ENCODE results near the gene SLC44A3.

The SLC44A3 gene

DNA sequence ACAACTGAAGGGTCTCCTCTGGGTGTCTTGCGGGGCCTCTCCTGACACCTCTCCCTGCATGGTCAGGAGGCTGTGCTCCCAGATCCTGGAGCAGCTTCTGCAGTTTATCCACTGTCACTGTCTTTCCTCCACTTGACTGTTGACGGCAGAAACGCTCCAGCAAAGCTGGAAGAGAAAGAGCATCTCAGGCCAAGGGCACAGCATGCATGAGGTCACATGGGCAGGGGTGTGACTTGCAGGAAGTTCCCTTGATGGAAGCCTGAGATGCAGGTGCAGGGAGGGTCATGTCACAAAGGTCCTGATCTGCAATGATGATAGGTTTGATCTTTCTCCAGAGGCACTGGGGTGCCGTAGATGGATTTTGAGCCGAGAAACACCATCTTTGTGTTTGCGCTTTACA lies 23.3 kb downstream of the SLC44A3 start:
- no peak for DNase-seq

DNA sequence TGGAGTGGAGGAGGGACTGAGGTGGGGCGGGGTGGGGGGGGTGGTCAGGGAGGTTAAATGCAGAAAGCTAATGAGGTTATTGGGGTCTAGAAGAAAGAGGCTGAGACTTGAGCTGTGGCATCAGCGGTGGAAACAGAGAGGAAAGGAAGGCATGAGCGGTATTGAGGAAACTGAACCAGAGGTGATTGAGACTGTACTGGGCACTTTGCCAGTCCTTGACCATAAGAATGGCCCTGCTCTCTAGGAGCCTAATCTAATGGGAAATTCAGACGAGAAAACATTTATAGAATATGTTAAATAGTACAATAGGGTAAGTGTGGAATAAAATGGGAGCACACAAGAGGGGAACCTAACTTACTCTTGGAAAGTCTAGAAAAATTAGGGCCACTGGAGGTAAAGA lies 23.7 kb downstream of the SLC44A3 start:
- DNase-seq, result no peak

GRCh38 chr1:94846308-94846707 lies 26.2 kb downstream of the SLC44A3 start:
- no peak for DNase-seq

DNA sequence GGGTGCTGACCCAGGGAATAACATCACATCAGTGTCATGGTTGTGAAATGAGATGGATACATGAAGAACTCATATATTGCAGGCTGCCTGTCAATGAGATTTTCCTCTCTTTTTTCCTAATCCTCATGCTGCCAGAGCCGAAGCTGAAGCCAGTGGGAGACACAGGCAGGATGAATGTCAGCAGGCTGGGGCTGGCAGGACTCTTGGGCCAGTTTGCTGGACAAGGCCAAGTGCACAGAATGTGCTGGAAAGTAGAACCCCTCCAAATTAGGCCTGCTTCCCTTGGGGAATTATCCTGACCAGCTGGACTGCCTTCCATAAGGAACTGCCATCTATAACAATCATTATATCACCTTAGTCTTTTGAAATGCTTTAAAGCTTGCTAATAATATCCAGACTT lies 31.4 kb downstream of the SLC44A3 start:
- no peak for DNase-seq

DNA sequence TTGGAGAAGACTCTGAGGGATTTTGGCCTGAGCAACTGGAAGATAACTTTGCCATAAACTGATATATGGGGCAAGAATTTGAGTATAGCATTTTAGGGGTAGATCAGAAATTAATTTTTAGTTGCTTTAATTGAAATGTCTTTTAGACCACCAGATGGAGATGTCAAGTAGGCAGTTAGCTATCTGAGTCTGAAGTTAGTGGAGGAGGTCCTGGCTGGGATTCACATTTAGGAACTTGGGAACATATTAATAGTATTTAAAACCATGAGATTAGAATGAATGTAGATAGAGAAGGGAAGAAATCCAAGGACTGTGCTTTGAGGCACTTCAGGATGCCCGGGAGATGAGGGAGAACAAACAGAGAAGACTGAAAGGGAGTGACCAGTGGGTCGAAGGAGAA lies 32.6 kb downstream of the SLC44A3 start:
- DNase-seq, result no peak

- peak; percentile 92 for DNase-seq
These were observed 34.5 kb downstream of the SLC44A3 start for GRCh38 chr1:94854458-94855306.

DNA sequence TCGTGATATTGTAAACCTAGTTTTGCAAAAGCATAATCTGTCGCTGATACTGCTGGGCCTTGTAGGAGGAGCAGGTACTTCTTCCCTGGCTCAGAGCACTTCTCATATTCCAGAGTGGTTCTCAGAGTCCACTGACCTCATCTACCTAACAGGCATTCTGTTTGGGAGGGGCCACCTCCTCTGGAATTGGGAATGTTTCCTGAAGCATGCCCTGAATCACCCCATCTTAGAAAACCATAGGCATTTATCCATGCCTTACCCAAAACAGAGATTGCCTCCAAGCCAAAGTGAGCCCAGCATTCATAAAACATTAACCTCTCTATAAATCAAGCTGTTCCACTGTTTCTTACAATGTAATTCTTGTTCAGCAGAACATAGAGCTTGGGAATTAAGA lies 35.1 kb downstream of the SLC44A3 start:
- DNase-seq, result no peak

GRCh38 chr1:94856004-94856403 lies 35.8 kb downstream of the SLC44A3 start:
- no peak for DNase-seq

DNA sequence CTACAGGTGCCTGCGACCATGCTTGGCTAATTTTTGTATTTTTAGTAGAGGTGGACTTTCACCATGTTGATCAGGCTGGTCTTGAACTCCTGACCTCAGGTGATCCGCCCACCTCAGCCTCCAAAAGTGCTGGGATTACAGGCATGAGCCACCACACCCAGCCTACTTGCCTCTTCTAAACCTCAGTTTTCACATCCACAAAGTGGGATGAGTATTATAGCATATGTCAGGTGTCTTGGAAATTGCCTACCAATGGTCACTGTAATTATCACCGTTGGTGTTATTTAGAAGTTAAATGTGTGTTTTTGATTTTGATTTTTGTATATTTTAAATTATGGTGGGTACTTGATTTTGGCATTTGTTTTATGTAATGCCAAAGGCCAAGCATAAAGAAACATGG lies 36.7 kb downstream of the SLC44A3 start:
- DNase-seq, result no peak

DNA sequence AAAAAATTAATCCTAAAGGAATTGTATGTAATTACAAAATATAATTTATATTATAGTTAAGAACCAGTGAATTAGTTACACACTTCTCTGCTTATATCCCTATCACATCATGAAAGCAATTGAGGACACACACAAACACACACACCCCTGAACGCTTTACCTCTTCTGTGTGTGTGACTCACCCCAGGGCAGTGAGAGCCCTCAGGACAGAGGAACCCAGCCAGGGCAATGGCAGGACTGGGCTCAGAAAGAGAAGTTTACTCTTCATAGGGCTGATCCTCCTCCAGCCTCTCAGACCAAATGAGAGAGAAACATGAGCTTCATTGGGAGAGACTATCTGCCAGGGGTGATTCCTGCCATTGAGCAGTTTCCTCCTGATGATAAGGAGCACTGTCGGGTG lies 38.1 kb downstream of the SLC44A3 start:
- DNase-seq, result no peak

- DNase-seq, result no peak
These were observed 39.0 kb downstream of the SLC44A3 start for GRCh38 chr1:94859174-94859573.

DNA sequence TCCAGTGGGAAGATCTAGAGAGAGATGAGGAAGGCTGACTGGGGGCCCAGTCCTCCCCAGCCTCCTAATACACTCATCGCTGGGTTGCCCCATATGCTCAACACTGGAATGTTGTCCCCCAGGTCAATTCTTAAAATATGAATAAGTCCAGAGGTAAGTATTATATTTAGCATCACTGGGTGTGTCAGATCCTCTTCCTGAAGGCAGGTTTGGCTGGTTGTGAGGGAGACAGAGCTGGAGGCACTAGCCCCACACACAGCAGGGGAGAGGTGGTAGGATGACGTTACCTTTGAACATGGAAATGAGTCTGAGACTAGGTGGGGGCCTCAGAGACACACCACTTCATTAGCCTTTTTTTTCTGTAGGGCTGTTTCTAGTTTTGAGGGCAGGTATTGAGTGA lies 42.6 kb downstream of the SLC44A3 start:
- no peak for DNase-seq

GRCh38 chr1:94863297-94863911 lies 43.2 kb downstream of the SLC44A3 start:
- no peak for DNase-seq

DNA sequence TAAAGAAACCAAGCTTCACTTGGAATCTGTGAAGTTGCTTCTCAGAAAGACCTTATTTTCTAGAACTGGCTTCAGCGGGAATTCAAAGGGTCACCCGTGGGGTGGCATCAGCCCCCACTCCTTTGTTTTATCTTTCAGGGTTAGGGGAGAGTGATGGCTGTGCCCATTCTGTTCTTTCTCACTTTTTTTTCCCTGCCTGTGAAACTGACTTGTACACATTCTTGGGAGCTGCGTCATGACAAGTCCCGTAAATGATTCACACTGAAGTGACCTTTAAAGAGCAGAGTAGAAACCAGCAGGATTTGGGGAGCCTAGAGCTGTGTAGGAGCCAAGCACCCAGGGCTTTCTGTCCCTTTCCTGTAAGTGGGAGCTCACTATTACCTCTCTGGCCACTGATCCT lies 43.8 kb downstream of the SLC44A3 start:
- no peak for DNase-seq

DNA sequence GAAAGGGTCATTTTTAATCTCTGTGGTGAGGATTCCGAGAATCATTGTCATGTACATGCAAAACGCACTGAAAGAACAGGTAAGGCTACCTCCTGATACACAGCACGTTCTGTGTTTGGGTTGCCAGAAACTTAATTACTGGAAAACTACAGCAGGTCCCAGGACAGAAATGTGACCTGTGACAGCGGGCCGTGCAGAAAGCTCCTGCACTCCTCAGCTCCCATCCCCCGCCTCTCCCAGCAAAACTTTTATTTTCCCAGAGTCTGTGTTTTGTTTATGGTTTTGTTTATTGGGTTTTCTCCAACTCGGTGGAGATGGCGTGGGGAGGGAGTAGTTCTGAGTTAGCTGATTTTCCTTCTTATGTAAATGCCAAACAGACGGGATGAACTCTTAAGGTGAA lies 44.7 kb downstream of the SLC44A3 start:
- DNase-seq, result no peak

GRCh38 chr1:94865360-94865759 lies 45.2 kb downstream of the SLC44A3 start:
- no peak for DNase-seq

DNA sequence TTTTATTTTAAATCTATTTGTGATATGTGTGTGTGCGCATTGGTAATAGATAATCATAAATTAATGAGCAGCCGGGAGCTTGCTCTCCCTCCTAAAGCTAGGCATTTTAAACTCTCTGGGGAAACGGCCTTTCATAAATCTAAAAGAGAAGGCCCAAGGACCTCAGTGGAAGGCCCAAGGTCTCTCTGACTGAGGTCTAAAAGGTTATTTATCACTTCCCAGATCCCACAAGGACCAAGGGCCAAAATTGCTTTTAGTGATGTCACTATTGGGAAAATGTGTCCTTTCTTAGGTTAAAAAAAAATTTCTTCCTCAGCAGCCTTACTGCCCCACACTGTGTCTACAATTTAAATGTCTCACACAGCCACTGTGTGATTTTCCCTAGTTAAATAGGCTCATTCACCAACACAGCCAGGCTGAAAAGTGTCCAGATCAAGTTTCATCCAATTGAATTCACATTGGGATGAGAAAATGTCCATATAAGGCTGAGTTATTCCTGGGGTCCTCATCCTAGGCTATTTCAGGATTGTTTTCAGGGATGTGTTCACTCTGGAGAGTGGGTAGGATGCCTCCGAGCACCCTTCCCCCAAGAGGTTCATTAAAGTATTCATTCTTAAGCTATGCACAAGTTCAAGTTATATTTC lies 46.1 kb downstream of the SLC44A3 start:
- DNase-seq, result peak; percentile 60

GRCh38 chr1:94871031-94871430 lies 50.9 kb downstream of the SLC44A3 start:
- DNase-seq, result no peak

- DNase-seq, result no peak
These were observed 52.8 kb downstream of the SLC44A3 start for GRCh38 chr1:94872771-94873495.

- DNase-seq, result peak; percentile 83
These were observed 53.6 kb downstream of the SLC44A3 start for GRCh38 chr1:94873520-94874351.

DNA sequence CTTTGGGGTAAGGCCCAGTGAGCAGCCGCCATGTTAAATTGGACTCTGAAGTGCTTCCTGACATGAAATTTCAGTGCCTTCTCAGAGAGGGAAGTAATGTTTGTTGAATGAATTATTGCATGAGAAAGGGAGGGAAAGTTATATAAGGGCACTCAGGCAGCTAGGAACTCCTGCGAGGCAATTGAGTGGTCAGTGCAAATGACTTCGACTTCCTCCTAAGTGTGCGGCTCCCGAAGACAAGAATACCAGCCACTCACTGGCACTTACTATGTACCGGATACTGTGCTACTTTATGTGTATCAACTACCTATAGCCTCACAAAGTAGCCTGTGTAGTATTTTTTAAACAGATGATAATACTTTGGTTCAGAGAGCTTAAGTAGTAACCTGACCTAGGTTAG lies 54.3 kb downstream of the SLC44A3 start:
- DNase-seq, result no peak

GRCh38 chr1:94875794-94876193 lies 55.6 kb downstream of the SLC44A3 start:
- no peak for DNase-seq

- DNase-seq, result no peak
These were observed 56.2 kb downstream of the SLC44A3 start for GRCh38 chr1:94876362-94876761.

Data from NCI-H1092 treated with DMSO at 0.1 percent for 48 hours (cell line).